Measurements from ENCODE around the gene TLCD5. TPM values are rescaled to one million over a fixed set of nuclear protein-coding genes. Genes with fewer than 3 reads are reported as not detected.

The TLCD5 gene
- total RNA-seq, 3 donors from 2014 or later = 0.46 to 3.8 (median 0.51) TPM

GRCh38 chr11:120307476-120307875 is 17.6 kb upstream of the TLCD5 start:
- no peak for DNase-seq
- Histone ChIP-seq H3K4me3 (no peak overlapping the region), H3K9me3 (no peaks in the 10 kb centered on the region), H3K4me1 (ENCODE audit: low read depth) (peaks cover 30% of the 10 kb centered on the region), H3K36me3 (ENCODE audit: low read depth) (no peaks in the 10 kb centered on the region)
- ATAC-seq = no peak
- intact Hi-C loops (cut with DNase I, micrococcal nuclease) = no loop called here
- TF ChIP-seq CTCF (IDR thresholded peaks at IDR 0.05) = no peak

- Histone ChIP-seq H3K4me3 (no peak overlapping the region), H3K9me3 (no peaks in the 10 kb centered on the region), H3K4me1 (ENCODE audit: low read depth) (peaks cover 26% of the 10 kb centered on the region), H3K36me3 (ENCODE audit: low read depth) (no peaks in the 10 kb centered on the region)
- TF ChIP-seq CTCF (IDR thresholded peaks at IDR 0.05) = no peak
- DNase-seq (no peak), ATAC-seq (no peak)
- intact Hi-C loops (cut with DNase I, micrococcal nuclease) = no loop called here
These were observed 17.0 kb upstream of the TLCD5 start for GRCh38 chr11:120308081-120308480.

- H3K4me1 ChIP-seq (ENCODE audit: low read depth) = peaks cover 22% of the 10 kb centered on the region
- DNase-seq = peak in 1 of 3 donors; percentile 60
- intact Hi-C loops (cut with DNase I, micrococcal nuclease) = no loop called here
- TF ChIP-seq CTCF (IDR thresholded peaks at IDR 0.05) = no peak
- ATAC-seq = peak; percentile 79
- H3K9me3 ChIP-seq = no peaks in the 10 kb centered on the region
- no peaks in the 10 kb centered on the region for H3K36me3 ChIP-seq (ENCODE audit: low read depth)
- no peak overlapping the region for H3K4me3 ChIP-seq
These were observed 14.2 kb upstream of the TLCD5 start for GRCh38 chr11:120310870-120311269.

GRCh38 chr11:120314861-120315260 is 10.2 kb upstream of the TLCD5 start:
- intact Hi-C loops (cut with DNase I, micrococcal nuclease) = no loop called here
- no peaks in the 10 kb centered on the region for H3K36me3 ChIP-seq (ENCODE audit: low read depth)

GRCh38 chr11:120316880-120317688 is 8.0 kb upstream of the TLCD5 start:
- no peak for TF ChIP-seq CTCF (IDR thresholded peaks at IDR 0.05)
- ATAC-seq (peak; percentile 95), DNase-seq (peak; percentile 84 to 91 (median 84))
- Histone ChIP-seq H3K36me3 (ENCODE audit: low read depth) (no peaks in the 10 kb centered on the region), H3K4me1 (ENCODE audit: low read depth) (peaks cover 14% of the 10 kb centered on the region), H3K9me3 (no peaks in the 10 kb centered on the region), H3K4me3 (no peak overlapping the region)
- intact Hi-C loops (cut with DNase I, micrococcal nuclease) = no loop called here

More at GRCh38 chr11:120314861-120315260, 10.2 kb upstream of the TLCD5 start:
- TF ChIP-seq CTCF (IDR thresholded peaks at IDR 0.05) = no peak
- no peak for ATAC-seq
- Histone ChIP-seq H3K4me3 (no peak overlapping the region), H3K4me1 (ENCODE audit: low read depth) (peaks cover 28% of the 10 kb centered on the region), H3K9me3 (no peaks in the 10 kb centered on the region)
- DNase-seq = no peak

Measured in mucosa of descending colon (tissue), 3 donors.